GM23338 (cell line): ENCODE results near the gene C3orf70. TPM values are rescaled to one million over a fixed set of nuclear protein-coding genes. Genes with fewer than 3 reads are reported as not detected.

Experiments used
- CREB1 ChIP-seq: fragments of 250-450 bp; sonication (Bioruptor Pico); IDR thresholded peaks from 2 replicates; pipeline ENCODE4 v1.5.0; 2020; ENCODE audit warnings: low read depth, mild to moderate bottlenecking, moderate library complexity
- NANOG ChIP-seq: IDR thresholded peaks from 2 replicates; pipeline ENCODE4 v1.6.1; 2016; ENCODE audit warnings: antibody characterized with exemption, borderline replicate concordance
- STAT1 ChIP-seq: IDR thresholded peaks from one replicate; pipeline ENCODE4 v1.6.1; 2016; ENCODE audit warnings: antibody characterized with exemption; ENCODE audit not compliant: unreplicated experiment
- polyA plus RNA-seq: library from polyadenylated mRNA; unstranded; fragments of >200 nt; fragmentation: Nextera tagmentation; extraction: Ambion mirVana; gene quantifications from 2 replicates; pipeline ENCODE4 v1.2.1, GENCODE V29; 2016
- total RNA-seq: library from RNA; depleted of rRNA; stranded (reverse); fragments of >200 nt; shearing (Covaris generic); gene quantifications from 2 replicates; pipeline ENCODE4 v1.2.3, GENCODE V29; 2014
- TF ChIP-seq, protein P1 (sequence below): fragments of 250-450 bp; sonication (Bioruptor Pico); IDR thresholded peaks from 2 replicates; pipeline ENCODE4 v1.5.0; 2020; ENCODE audit warnings: mild to moderate bottlenecking, moderate library complexity
- TF ChIP-seq, protein P2 (sequence below): IDR thresholded peaks from 2 replicates; pipeline ENCODE4 v1.6.1; 2016; ENCODE audit warnings: antibody characterized with exemption
- TF ChIP-seq, protein P3 (sequence below): IDR thresholded peaks from one replicate; pipeline ENCODE4 v1.6.1; 2018; ENCODE audit warnings: antibody characterized with exemption; ENCODE audit not compliant: unreplicated experiment

C3orf70 gene
- total and polyA plus RNA-seq, 2 experiments from 2014 or later = 0.45 to 1.5 TPM

DNA sequence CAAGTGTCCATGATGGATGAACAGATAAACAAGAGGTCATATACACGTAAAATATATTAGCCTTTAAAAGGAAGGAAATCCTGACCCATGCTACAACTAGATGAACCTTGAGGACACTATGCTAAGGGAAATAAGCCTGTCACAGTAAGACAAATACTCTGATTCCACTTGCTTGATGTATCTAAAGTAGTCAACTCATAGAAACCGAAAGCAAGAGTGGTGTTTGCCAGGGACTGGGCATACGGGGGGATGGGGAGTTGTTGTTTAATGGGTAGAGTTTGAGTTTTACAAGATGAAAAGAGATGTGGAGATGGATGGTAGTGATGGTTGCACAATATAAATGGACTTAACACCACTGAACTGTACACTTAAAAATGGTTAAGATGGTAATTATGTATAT is 65.4 kb downstream of the C3orf70 start (continued):
- TF ChIP-seq, protein P1, sequence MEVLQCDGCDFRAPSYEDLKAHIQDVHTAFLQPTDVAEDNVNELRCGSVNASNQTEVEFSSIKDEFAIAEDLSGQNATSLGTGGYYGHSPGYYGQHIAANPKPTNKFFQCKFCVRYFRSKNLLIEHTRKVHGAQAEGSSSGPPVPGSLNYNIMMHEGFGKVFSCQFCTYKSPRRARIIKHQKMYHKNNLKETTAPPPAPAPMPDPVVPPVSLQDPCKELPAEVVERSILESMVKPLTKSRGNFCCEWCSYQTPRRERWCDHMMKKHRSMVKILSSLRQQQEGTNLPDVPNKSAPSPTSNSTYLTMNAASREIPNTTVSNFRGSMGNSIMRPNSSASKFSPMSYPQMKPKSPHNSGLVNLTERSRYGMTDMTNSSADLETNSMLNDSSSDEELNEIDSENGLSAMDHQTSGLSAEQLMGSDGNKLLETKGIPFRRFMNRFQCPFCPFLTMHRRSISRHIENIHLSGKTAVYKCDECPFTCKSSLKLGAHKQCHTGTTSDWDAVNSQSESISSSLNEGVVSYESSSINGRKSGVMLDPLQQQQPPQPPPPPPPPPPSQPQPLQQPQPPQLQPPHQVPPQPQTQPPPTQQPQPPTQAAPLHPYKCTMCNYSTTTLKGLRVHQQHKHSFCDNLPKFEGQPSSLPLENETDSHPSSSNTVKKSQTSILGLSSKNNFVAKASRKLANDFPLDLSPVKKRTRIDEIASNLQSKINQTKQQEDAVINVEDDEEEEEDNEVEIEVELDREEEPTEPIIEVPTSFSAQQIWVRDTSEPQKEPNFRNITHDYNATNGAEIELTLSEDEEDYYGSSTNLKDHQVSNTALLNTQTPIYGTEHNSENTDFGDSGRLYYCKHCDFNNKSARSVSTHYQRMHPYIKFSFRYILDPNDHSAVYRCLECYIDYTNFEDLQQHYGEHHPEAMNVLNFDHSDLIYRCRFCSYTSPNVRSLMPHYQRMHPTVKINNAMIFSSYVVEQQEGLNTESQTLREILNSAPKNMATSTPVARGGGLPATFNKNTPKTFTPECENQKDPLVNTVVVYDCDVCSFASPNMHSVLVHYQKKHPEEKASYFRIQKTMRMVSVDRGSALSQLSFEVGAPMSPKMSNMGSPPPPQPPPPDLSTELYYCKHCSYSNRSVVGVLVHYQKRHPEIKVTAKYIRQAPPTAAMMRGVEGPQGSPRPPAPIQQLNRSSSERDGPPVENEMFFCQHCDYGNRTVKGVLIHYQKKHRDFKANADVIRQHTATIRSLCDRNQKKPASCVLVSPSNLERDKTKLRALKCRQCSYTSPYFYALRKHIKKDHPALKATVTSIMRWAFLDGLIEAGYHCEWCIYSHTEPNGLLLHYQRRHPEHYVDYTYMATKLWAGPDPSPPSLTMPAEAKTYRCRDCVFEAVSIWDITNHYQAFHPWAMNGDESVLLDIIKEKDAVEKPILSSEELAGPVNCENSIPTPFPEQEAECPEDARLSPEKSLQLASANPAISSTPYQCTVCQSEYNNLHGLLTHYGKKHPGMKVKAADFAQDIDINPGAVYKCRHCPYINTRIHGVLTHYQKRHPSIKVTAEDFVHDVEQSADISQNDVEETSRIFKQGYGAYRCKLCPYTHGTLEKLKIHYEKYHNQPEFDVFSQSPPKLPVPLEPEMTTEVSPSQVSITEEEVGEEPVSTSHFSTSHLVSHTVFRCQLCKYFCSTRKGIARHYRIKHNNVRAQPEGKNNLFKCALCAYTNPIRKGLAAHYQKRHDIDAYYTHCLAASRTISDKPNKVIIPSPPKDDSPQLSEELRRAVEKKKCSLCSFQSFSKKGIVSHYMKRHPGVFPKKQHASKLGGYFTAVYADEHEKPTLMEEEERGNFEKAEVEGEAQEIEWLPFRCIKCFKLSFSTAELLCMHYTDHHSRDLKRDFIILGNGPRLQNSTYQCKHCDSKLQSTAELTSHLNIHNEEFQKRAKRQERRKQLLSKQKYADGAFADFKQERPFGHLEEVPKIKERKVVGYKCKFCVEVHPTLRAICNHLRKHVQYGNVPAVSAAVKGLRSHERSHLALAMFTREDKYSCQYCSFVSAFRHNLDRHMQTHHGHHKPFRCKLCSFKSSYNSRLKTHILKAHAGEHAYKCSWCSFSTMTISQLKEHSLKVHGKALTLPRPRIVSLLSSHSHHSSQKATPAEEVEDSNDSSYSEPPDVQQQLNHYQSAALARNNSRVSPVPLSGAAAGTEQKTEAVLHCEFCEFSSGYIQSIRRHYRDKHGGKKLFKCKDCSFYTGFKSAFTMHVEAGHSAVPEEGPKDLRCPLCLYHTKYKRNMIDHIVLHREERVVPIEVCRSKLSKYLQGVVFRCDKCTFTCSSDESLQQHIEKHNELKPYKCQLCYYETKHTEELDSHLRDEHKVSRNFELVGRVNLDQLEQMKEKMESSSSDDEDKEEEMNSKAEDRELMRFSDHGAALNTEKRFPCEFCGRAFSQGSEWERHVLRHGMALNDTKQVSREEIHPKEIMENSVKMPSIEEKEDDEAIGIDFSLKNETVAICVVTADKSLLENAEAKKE (CRISPR knock-in tag) = no peak
- TF ChIP-seq, protein P2, sequence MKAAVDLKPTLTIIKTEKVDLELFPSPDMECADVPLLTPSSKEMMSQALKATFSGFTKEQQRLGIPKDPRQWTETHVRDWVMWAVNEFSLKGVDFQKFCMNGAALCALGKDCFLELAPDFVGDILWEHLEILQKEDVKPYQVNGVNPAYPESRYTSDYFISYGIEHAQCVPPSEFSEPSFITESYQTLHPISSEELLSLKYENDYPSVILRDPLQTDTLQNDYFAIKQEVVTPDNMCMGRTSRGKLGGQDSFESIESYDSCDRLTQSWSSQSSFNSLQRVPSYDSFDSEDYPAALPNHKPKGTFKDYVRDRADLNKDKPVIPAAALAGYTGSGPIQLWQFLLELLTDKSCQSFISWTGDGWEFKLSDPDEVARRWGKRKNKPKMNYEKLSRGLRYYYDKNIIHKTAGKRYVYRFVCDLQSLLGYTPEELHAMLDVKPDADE = no peak
- TF ChIP-seq CREB1 (CRISPR knock-in tag) (no peak), STAT1 (no peak), NANOG (no peak)
- TF ChIP-seq, protein P3, sequence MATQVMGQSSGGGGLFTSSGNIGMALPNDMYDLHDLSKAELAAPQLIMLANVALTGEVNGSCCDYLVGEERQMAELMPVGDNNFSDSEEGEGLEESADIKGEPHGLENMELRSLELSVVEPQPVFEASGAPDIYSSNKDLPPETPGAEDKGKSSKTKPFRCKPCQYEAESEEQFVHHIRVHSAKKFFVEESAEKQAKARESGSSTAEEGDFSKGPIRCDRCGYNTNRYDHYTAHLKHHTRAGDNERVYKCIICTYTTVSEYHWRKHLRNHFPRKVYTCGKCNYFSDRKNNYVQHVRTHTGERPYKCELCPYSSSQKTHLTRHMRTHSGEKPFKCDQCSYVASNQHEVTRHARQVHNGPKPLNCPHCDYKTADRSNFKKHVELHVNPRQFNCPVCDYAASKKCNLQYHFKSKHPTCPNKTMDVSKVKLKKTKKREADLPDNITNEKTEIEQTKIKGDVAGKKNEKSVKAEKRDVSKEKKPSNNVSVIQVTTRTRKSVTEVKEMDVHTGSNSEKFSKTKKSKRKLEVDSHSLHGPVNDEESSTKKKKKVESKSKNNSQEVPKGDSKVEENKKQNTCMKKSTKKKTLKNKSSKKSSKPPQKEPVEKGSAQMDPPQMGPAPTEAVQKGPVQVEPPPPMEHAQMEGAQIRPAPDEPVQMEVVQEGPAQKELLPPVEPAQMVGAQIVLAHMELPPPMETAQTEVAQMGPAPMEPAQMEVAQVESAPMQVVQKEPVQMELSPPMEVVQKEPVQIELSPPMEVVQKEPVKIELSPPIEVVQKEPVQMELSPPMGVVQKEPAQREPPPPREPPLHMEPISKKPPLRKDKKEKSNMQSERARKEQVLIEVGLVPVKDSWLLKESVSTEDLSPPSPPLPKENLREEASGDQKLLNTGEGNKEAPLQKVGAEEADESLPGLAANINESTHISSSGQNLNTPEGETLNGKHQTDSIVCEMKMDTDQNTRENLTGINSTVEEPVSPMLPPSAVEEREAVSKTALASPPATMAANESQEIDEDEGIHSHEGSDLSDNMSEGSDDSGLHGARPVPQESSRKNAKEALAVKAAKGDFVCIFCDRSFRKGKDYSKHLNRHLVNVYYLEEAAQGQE = no peak
